Urinary bladder (tissue), 4 donors: Measurements from ENCODE around the gene PIAS4. TPM values are rescaled to one million over a fixed set of nuclear protein-coding genes. Genes with fewer than 3 reads are reported as not detected.

Source experiments
- DNase-seq: peaks from one replicate; pipeline ENCODE4 v3.0.0-alpha.2; 2015; ENCODE audit errors: extremely low spot score
- H3K27ac ChIP-seq: one replicate; pipeline ENCODE4 v1.5.1; 2013; ENCODE audit warnings: low read depth, mild to moderate bottlenecking, moderate library complexity
- H3K36me3 ChIP-seq: one replicate; pipeline ENCODE4 v1.6.1; 2013; ENCODE audit warnings: mild to moderate bottlenecking, moderate library complexity; ENCODE audit not compliant: insufficient read depth
- H3K4me1 ChIP-seq: one replicate; pipeline ENCODE4 v1.6.1; 2013; ENCODE audit warnings: mild to moderate bottlenecking, moderate library complexity; ENCODE audit not compliant: insufficient read depth
- H3K4me3 ChIP-seq: one replicate; pipeline ENCODE4 v1.5.1; 2013; ENCODE audit warnings: low read depth, low read length
- WGBS: extraction: QIAGEN DNeasy Blood & Tissue Kit; methylation state at CpG from one replicate; pipeline ENCODE4 v1.1.7; 2013; 5-methylcytosine and 5-hydroxymethylcytosine counted together
- polyA plus RNA-seq: library from polyadenylated mRNA; stranded (reverse); fragments of 200-250 nt; gene quantifications from one replicate; pipeline ENCODE4 v1.2.3, GENCODE V29; 2013
- total RNA-seq: library from RNA; depleted of rRNA; stranded (reverse); fragments of >200 nt; gene quantifications from one replicate; pipeline ENCODE4 v1.2.3, GENCODE V29; 2014
- donor health status: healthy with polysubstance abuse.
- donor health status: healthy.

PIAS4 gene
- total and polyA plus RNA-seq, 2 donors, result 20.2 to 25.3 TPM

- Histone ChIP-seq H3K4me1 (no peaks in the 10 kb centered on the region), H3K27ac (no peak overlapping the region), H3K4me3 (no peak overlapping the region), H3K36me3 (peaks cover 5% of the 10 kb centered on the region)
- 66% methylated on average over 14 of the region's 14 CpGs for WGBS
- DNase-seq, result no peak
Measured at GRCh38 chr19:4042731-4043082, 35.2 kb downstream of the PIAS4 start.

GRCh38 chr19:4043401-4043800 is 35.9 kb downstream of the PIAS4 start:
- Histone ChIP-seq H3K4me1 (no peaks in the 10 kb centered on the region), H3K4me3 (no peak overlapping the region), H3K36me3 (peaks cover 5% of the 10 kb centered on the region), H3K27ac (no peak overlapping the region)
- no peak for DNase-seq
- 69% methylated on average over 11 of the region's 11 CpGs for WGBS

- Histone ChIP-seq H3K4me1 (no peaks in the 10 kb centered on the region), H3K36me3 (peaks cover 3% of the 10 kb centered on the region), H3K4me3 (no peak overlapping the region), H3K27ac (no peak overlapping the region)
- WGBS, result 83% methylated on average over 31 of the region's 31 CpGs
- DNase-seq, result no peak
Measured at GRCh38 chr19:4043966-4044715, 36.6 kb downstream of the PIAS4 start.

GRCh38 chr19:4044990-4045465 is 37.5 kb downstream of the PIAS4 start:
- H3K4me1 ChIP-seq, result no peaks in the 10 kb centered on the region
- H3K27ac ChIP-seq, result no peak overlapping the region
- H3K4me3 ChIP-seq, result no peak overlapping the region
- 56% methylated on average over 21 of the region's 21 CpGs for WGBS
- H3K36me3 ChIP-seq, result peaks cover 3% of the 10 kb centered on the region
- DNase-seq, result no peak

GRCh38 chr19:4045597-4046361 is 38.2 kb downstream of the PIAS4 start:
- Histone ChIP-seq H3K4me3 (no peak overlapping the region), H3K4me1 (no peaks in the 10 kb centered on the region), H3K36me3 (peaks cover 3% of the 10 kb centered on the region), H3K27ac (no peak overlapping the region)
- no peak for DNase-seq
- WGBS, result 83% methylated on average over 32 of the region's 32 CpGs

- H3K36me3 ChIP-seq, result peaks cover 3% of the 10 kb centered on the region
- no peaks in the 10 kb centered on the region for H3K4me1 ChIP-seq
- WGBS, result 82% methylated on average over 7 of the region's 7 CpGs
- H3K27ac ChIP-seq, result no peak overlapping the region
- no peak for DNase-seq
- H3K4me3 ChIP-seq, result no peak overlapping the region
Measured at GRCh38 chr19:4046362-4046691, 38.8 kb downstream of the PIAS4 start.

GRCh38 chr19:4046946-4047683 is 39.6 kb downstream of the PIAS4 start:
- Histone ChIP-seq H3K4me1 (no peaks in the 10 kb centered on the region), H3K36me3 (peaks cover 3% of the 10 kb centered on the region), H3K27ac (no peak overlapping the region), H3K4me3 (no peak overlapping the region)
- WGBS, result 86% methylated on average over 33 of the region's 33 CpGs
- no peak for DNase-seq

- peaks cover 9% of the 10 kb centered on the region for H3K36me3 ChIP-seq
- H3K4me1 ChIP-seq, result no peaks in the 10 kb centered on the region
- WGBS, result 75% methylated on average over 15 of the region's 15 CpGs
- H3K4me3 ChIP-seq, result no peak overlapping the region
- H3K27ac ChIP-seq, result no peak overlapping the region
- no peak for DNase-seq
Measured at GRCh38 chr19:4049432-4049831, 41.9 kb downstream of the PIAS4 start.

- 86% methylated on average over 15 of the region's 15 CpGs for WGBS
- H3K36me3 ChIP-seq, result peaks cover 9% of the 10 kb centered on the region
Measured at GRCh38 chr19:4051175-4052101, 43.9 kb downstream of the PIAS4 start.

GRCh38 chr19:4052114-4052992 is 44.8 kb downstream of the PIAS4 start:
- DNase-seq, result no peak
- Histone ChIP-seq H3K36me3 (peaks cover 6% of the 10 kb centered on the region), H3K4me3 (no peak overlapping the region), H3K27ac (peak overlapping the region; percentile 27), H3K4me1 (no peaks in the 10 kb centered on the region)
- 59% methylated on average over 27 of the region's 27 CpGs for WGBS

More at GRCh38 chr19:4051175-4052101, 43.9 kb downstream of the PIAS4 start:
- Histone ChIP-seq H3K27ac (no peak overlapping the region), H3K4me1 (no peaks in the 10 kb centered on the region), H3K4me3 (no peak overlapping the region)
- DNase-seq, result no peak

GRCh38 chr19:4052993-4053422 is 45.5 kb downstream of the PIAS4 start:
- H3K36me3 ChIP-seq, result peaks cover 6% of the 10 kb centered on the region
- WGBS, result 34% methylated on average over 13 of the region's 13 CpGs
- H3K4me3 ChIP-seq, result no peak overlapping the region
- H3K4me1 ChIP-seq, result no peaks in the 10 kb centered on the region
- no peak overlapping the region for H3K27ac ChIP-seq
- DNase-seq, result no peak
